Peyer's patch (tissue), 4 donors: ENCODE results near the gene PRICKLE1. TPM values are rescaled to one million over a fixed set of nuclear protein-coding genes. Genes with fewer than 3 reads are reported as not detected.

ENCODE experiments used
- DNase-seq, 3 donors: peaks; one replicate each; pipeline ENCODE4 v3.0.0-alpha.2; 2017 to 2019
- H3K27ac ChIP-seq, 4 donors: fragments of 200-600 bp; sonication (generic); one replicate each; pipeline ENCODE4 v1.5.1; 2016 to 2019
- H3K27me3 ChIP-seq, 2 donors: fragments of 200-600 bp; sonication (generic); one replicate each; pipeline ENCODE4 v1.5.1; 2019
- H3K36me3 ChIP-seq, 3 donors: fragments of 200-600 bp; sonication (generic); one replicate each; pipeline ENCODE4 v1.5.1; 2016 to 2019
- H3K4me1 ChIP-seq, 4 donors: fragments of 200-600 bp; sonication (generic); one replicate each; pipeline ENCODE4 v1.5.1; 2016 to 2019
- H3K4me3 ChIP-seq, 4 donors: fragments of 200-600 bp; sonication (generic); 1 replicate in 3 of 4; 2 replicates in 1 of 4; pipeline ENCODE4 v1.5.1; 2016 to 2019; ENCODE audit warnings: mild to moderate bottlenecking in 1 of 4
- H3K9me3 ChIP-seq, 4 donors: fragments of 200-600 bp; sonication (generic); one replicate each; pipeline ENCODE4 v1.5.1; 2016 to 2019; ENCODE audit warnings: mild to moderate bottlenecking in 1 of 4
- CTCF ChIP-seq, 6 experiments: fragments of 450-650 bp in 4 of 6; fragments of 200-600 bp in 2 of 6; sonication (generic) in 1 of 6; IDR thresholded peaks; one replicate each; pipeline ENCODE4 v1.5.1; 2017 to 2019; ENCODE audit warnings: antibody characterized with exemption in 6 of 6, mild to moderate bottlenecking in 3 of 6, moderate library complexity in 1 of 6
- POLR2A ChIP-seq, 2 donors: fragments of 450-650 bp; IDR thresholded peaks; one replicate each; pipeline ENCODE4 v1.5.1; 2017; ENCODE audit warnings: antibody characterized with exemption in 2 of 2, mild to moderate bottlenecking in 2 of 2, moderate library complexity in 2 of 2
- total RNA-seq, 4 donors: library from RNA; depleted of rRNA; stranded (reverse); fragments of >200 nt; gene quantifications; one replicate each; pipeline ENCODE4 v1.1.0, GENCODE V29; 2016

The PRICKLE1 gene
- total RNA-seq, 4 donors from 2014 or later: 0.53 to 12.6 (median 6.3) TPM

GRCh38 chr12:42539696-42540095, 49.9 kb downstream of the PRICKLE1 start:
- DNase-seq: no peak

GRCh38 chr12:42538203-42538602, 51.3 kb downstream of the PRICKLE1 start:
- Histone ChIP-seq H3K27me3 (no peaks in the 10 kb centered on the region), H3K4me3 (no peak overlapping the region)

More at GRCh38 chr12:42539696-42540095, 49.9 kb downstream of the PRICKLE1 start:
- Histone ChIP-seq H3K4me1 (no peaks in the 10 kb centered on the region), H3K9me3 (no peaks in the 10 kb centered on the region), H3K36me3 (no peaks in the 10 kb centered on the region), H3K4me3 (no peak overlapping the region), H3K27me3 (no peaks in the 10 kb centered on the region), H3K27ac (no peak overlapping the region)
- TF ChIP-seq POLR2A (IDR thresholded peaks at IDR 0.05) (no peak), CTCF (IDR thresholded peaks at IDR 0.05) (no peak)

GRCh38 chr12:42534184-42534838, 55.2 kb downstream of the PRICKLE1 start:
- Histone ChIP-seq H3K36me3 (no peaks in the 10 kb centered on the region), H3K4me3 (no peak overlapping the region), H3K27ac (no peak overlapping the region), H3K27me3 (no peaks in the 10 kb centered on the region), H3K4me1 (no peaks in the 10 kb centered on the region), H3K9me3 (no peaks in the 10 kb centered on the region)
- no peak for TF ChIP-seq POLR2A (IDR thresholded peaks at IDR 0.05)
- no peak for TF ChIP-seq CTCF (IDR thresholded peaks at IDR 0.05)
- no peak for DNase-seq

More at GRCh38 chr12:42538203-42538602, 51.3 kb downstream of the PRICKLE1 start:
- DNase-seq: no peak
- no peaks in the 10 kb centered on the region for H3K4me1 ChIP-seq
- H3K27ac ChIP-seq: no peak overlapping the region
- H3K9me3 ChIP-seq: no peaks in the 10 kb centered on the region
- TF ChIP-seq POLR2A (IDR thresholded peaks at IDR 0.05): no peak
- no peak for TF ChIP-seq CTCF (IDR thresholded peaks at IDR 0.05)
- no peaks in the 10 kb centered on the region for H3K36me3 ChIP-seq

GRCh38 chr12:42530284-42530683, 59.3 kb downstream of the PRICKLE1 start:
- Histone ChIP-seq H3K27me3 (no peaks in the 10 kb centered on the region), H3K36me3 (no peaks in the 10 kb centered on the region), H3K9me3 (no peaks in the 10 kb centered on the region), H3K4me1 (no peaks in the 10 kb centered on the region), H3K4me3 (no peak overlapping the region), H3K27ac (no peak overlapping the region)
- TF ChIP-seq CTCF (IDR thresholded peaks at IDR 0.05) (no peak), POLR2A (IDR thresholded peaks at IDR 0.05) (no peak)
- no peak for DNase-seq

GRCh38 chr12:42525444-42525843, 64.1 kb downstream of the PRICKLE1 start:
- no peaks in the 10 kb centered on the region for H3K4me1 ChIP-seq
- DNase-seq: no peak
- H3K27ac ChIP-seq: no peak overlapping the region
- H3K4me3 ChIP-seq: no peak overlapping the region
- no peaks in the 10 kb centered on the region for H3K9me3 ChIP-seq
- no peaks in the 10 kb centered on the region for H3K27me3 ChIP-seq
- H3K36me3 ChIP-seq: no peaks in the 10 kb centered on the region
- TF ChIP-seq CTCF (IDR thresholded peaks at IDR 0.05) (no peak), POLR2A (IDR thresholded peaks at IDR 0.05) (no peak)
